Keratinocyte (primary cell): ENCODE data around the gene PCDHGB5. TPM values are rescaled to one million over a fixed set of nuclear protein-coding genes. Genes with fewer than 3 reads are reported as not detected.
"Not testable (repeated sequence)": the region's sequence is repeated elsewhere in the genome, so short reads cannot be mapped to it uniquely, and the experiment has no call there.

Source experiments
- DNase-seq: peaks from one replicate; pipeline ENCODE4 v3.0.0-alpha.2; 2011; ENCODE audit warnings: low read depth, missing footprints, low spot score
- FAIRE-seq: peaks from 2 replicates; lab custom pipeline; 2011; peaks lifted over from hg19 to GRCh38; lab: Jason Lieb, UNC
- H2AFZ ChIP-seq: 2 replicates; pipeline ENCODE4 v1.6.0; 2012; ENCODE audit warnings: low read length, control low read depth, inconsistent platforms; ENCODE audit not compliant: control insufficient read depth
- H3K27ac ChIP-seq: 2 replicates; pipeline ENCODE4 v1.5.1; 2011; ENCODE audit warnings: low read length; ENCODE audit not compliant: control insufficient read depth, insufficient read depth
- H3K27me3 ChIP-seq: 3 replicates; pipeline ENCODE4 v1.6.0; 2011; ENCODE audit warnings: low read length; ENCODE audit not compliant: control insufficient read depth, insufficient read depth; ENCODE audit errors: extremely low read depth
- H3K36me3 ChIP-seq, 2 experiments: 2 replicates in 1 of 2; 3 replicates in 1 of 2; pipeline ENCODE4 v1.5.1; 2011; ENCODE audit warnings: low read length in 2 of 2, mild to moderate bottlenecking in 1 of 2; ENCODE audit not compliant: control insufficient read depth in 2 of 2, insufficient read depth in 2 of 2; ENCODE audit errors: extremely low read depth in 1 of 2
- H3K4me1 ChIP-seq: 3 replicates; pipeline ENCODE4 v1.5.1; 2011; ENCODE audit warnings: low read length; ENCODE audit not compliant: control insufficient read depth, insufficient read depth; ENCODE audit errors: extremely low read depth
- H3K4me2 ChIP-seq: 3 replicates; pipeline ENCODE4 v1.6.0; 2011; ENCODE audit warnings: low read depth, low read length; ENCODE audit not compliant: control insufficient read depth, insufficient read depth; ENCODE audit errors: extremely low read depth
- H3K4me3 ChIP-seq, 3 experiments: fragments of 200-600 bp in 1 of 3; sonication (generic) in 1 of 3; 2 replicates in 2 of 3; 3 replicates in 1 of 3; pipeline ENCODE4 v1.5.1; 2011 to 2016; ENCODE audit warnings: low read length in 3 of 3, mild to moderate bottlenecking in 3 of 3, control low read depth in 2 of 3, inconsistent platforms in 1 of 3, low read depth in 1 of 3, mixed read lengths in 1 of 3, mixed run types in 1 of 3, moderate library complexity in 1 of 3; ENCODE audit not compliant: control insufficient read depth in 2 of 3, insufficient read depth in 2 of 3; ENCODE audit errors: extremely low read depth in 1 of 3
- H3K79me2 ChIP-seq: 2 replicates; pipeline ENCODE4 v1.6.0; 2012; ENCODE audit warnings: low read length; ENCODE audit not compliant: control insufficient read depth, insufficient read depth
- H3K9ac ChIP-seq: 3 replicates; pipeline ENCODE4 v1.6.0; 2011; ENCODE audit warnings: low read length; ENCODE audit not compliant: control insufficient read depth, insufficient read depth; ENCODE audit errors: extremely low read depth
- H3K9me1 ChIP-seq: 3 replicates; pipeline ENCODE4 v1.6.0; 2011; ENCODE audit warnings: low read length; ENCODE audit not compliant: control insufficient read depth, insufficient read depth; ENCODE audit errors: extremely low read depth
- H3K9me3 ChIP-seq: 2 replicates; pipeline ENCODE4 v1.5.1; 2012; ENCODE audit warnings: low read depth, low read length; ENCODE audit not compliant: control insufficient read depth
- H4K20me1 ChIP-seq: 3 replicates; pipeline ENCODE4 v1.6.0; 2011; ENCODE audit warnings: low read length; ENCODE audit not compliant: control insufficient read depth, insufficient read depth; ENCODE audit errors: extremely low read depth
- EZH2 ChIP-seq: IDR thresholded peaks from one replicate; pipeline ENCODE4 v1.6.1; 2012; ENCODE audit warnings: inconsistent platforms, mild to moderate bottlenecking, low read length, moderate library complexity
- dilution Hi-C: fragments of 300-500 bp; cut with MboI; formaldehyde crosslinking; loops from one replicate; pipeline ENCODE4 v1.7.0; 2020; ENCODE audit warnings: low sequenced_read_pairs; ENCODE audit not compliant: extremely low pct_ligation_motif_present
- polyA plus RNA-seq, 5 experiments: library from polyadenylated mRNA; depleted of rRNA in 3 of 5; stranded (reverse) in 3 of 5; stranded (forward) in 1 of 5; unstranded in 1 of 5; fragments of >200 nt; gene quantifications; 1 replicate in 1 of 5; 2 replicates in 3 of 5; 3 replicates in 1 of 5; pipeline versions ENCODE4 v1.2.1 to v1.2.3, GENCODE V29; 2011 to 2012; ENCODE audit warnings: missing spikeins in 2 of 5, low read depth in 1 of 5, low replicate concordance in 1 of 5
- TF ChIP-seq, protein P1 (sequence below), 3 experiments: IDR thresholded peaks in 1 of 3; conservative IDR thresholded peaks in 1 of 3; optimal IDR thresholded peaks in 1 of 3; 2 replicates in 2 of 3; 3 replicates in 1 of 3; pipeline versions ENCODE3 to v1.5.1; 2011; ENCODE audit warnings: low read length in 3 of 3, mild to moderate bottlenecking in 3 of 3, moderate library complexity in 2 of 3, control low read depth in 1 of 3, inconsistent platforms in 1 of 3; ENCODE audit not compliant: insufficient read depth in 2 of 3; ENCODE audit errors: extremely low read depth in 1 of 3

Gene PCDHGB5
- polyA plus RNA-seq, 1 donor (not counting 4 experiments of a cell fraction or from before 2014, with no cell fraction given): 1.8 TPM

- H3K9me1 ChIP-seq, dilution Hi-C loops, H3K9ac ChIP-seq, DNase-seq, H4K20me1 ChIP-seq, H2AFZ ChIP-seq, H3K4me2 ChIP-seq, H3K4me1 ChIP-seq, FAIRE-seq, H3K36me3 ChIP-seq, H3K4me3 ChIP-seq, H3K27ac ChIP-seq, H3K79me2 ChIP-seq: not testable (repeated sequence)
- peaks cover 11% of the 10 kb centered on the region for H3K27me3 ChIP-seq
- peaks cover 18% of the 10 kb centered on the region for H3K9me3 ChIP-seq
These were observed 35.0 kb downstream of the PCDHGB5 start for GRCh38 chr5:141432726-141433125.

DNA sequence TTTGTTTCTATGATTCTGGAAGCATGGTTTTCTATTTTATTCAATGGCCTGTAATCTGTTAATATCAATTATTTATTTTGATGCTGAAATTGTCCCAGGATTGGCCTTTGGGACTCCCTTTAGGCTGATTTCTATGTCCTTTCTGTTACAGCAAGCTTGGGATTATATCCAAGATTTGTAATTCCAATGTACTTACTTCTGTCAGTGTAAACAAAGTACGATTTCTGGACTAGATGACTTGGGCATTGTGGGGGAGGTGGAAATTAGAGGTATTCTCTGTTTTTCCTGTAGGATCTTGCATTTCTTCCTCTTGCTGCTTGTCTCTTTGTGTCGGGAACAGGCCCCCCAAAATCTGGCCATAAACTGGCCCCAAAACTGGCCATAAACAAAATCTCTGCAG lies 36.3 kb downstream of the PCDHGB5 start:
- no peak overlapping the region for H2AFZ ChIP-seq
- TF ChIP-seq, protein P1, sequence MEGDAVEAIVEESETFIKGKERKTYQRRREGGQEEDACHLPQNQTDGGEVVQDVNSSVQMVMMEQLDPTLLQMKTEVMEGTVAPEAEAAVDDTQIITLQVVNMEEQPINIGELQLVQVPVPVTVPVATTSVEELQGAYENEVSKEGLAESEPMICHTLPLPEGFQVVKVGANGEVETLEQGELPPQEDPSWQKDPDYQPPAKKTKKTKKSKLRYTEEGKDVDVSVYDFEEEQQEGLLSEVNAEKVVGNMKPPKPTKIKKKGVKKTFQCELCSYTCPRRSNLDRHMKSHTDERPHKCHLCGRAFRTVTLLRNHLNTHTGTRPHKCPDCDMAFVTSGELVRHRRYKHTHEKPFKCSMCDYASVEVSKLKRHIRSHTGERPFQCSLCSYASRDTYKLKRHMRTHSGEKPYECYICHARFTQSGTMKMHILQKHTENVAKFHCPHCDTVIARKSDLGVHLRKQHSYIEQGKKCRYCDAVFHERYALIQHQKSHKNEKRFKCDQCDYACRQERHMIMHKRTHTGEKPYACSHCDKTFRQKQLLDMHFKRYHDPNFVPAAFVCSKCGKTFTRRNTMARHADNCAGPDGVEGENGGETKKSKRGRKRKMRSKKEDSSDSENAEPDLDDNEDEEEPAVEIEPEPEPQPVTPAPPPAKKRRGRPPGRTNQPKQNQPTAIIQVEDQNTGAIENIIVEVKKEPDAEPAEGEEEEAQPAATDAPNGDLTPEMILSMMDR (optimal IDR thresholded peaks at IDR 0.05 in 1 of 3, IDR thresholded peaks at IDR 0.05 in 1 of 3, conservative IDR thresholded peaks at IDR 0.05 in 1 of 3; ENCODE audit: extremely low read depth in 1 of 3, insufficient read depth in 2 of 3, low read length in 3 of 3): no peak
- TF ChIP-seq EZH2: no peak
- peaks cover 11% of the 10 kb centered on the region for H3K27me3 ChIP-seq
- no peaks in the 10 kb centered on the region for H3K36me3 ChIP-seq
- H3K4me3 ChIP-seq: no peak overlapping the region
- H3K27ac ChIP-seq: no peak overlapping the region
- no peaks in the 10 kb centered on the region for H4K20me1 ChIP-seq
- H3K79me2 ChIP-seq: no peaks in the 10 kb centered on the region
- FAIRE-seq (no peak), DNase-seq (no peak)
- peaks cover 14% of the 10 kb centered on the region for H3K9me3 ChIP-seq
- H3K9me1 ChIP-seq: no peaks in the 10 kb centered on the region
- no peak overlapping the region for H3K9ac ChIP-seq
- no peak overlapping the region for H3K4me2 ChIP-seq
- dilution Hi-C loops: no loop called here
- no peaks in the 10 kb centered on the region for H3K4me1 ChIP-seq

- no peak for TF ChIP-seq EZH2
- TF ChIP-seq, protein P1 (optimal IDR thresholded peaks at IDR 0.05 in 1 of 3, IDR thresholded peaks at IDR 0.05 in 1 of 3, conservative IDR thresholded peaks at IDR 0.05 in 1 of 3; ENCODE audit: extremely low read depth in 1 of 3, insufficient read depth in 2 of 3, low read length in 3 of 3): no peak
- Histone ChIP-seq H3K9me3 (peaks cover 11% of the 10 kb centered on the region), H4K20me1 (no peaks in the 10 kb centered on the region), H3K36me3 (no peaks in the 10 kb centered on the region), H3K79me2 (no peaks in the 10 kb centered on the region), H2AFZ (no peak overlapping the region), H3K27ac (no peak overlapping the region), H3K4me2 (no peak overlapping the region), H3K4me3 (no peak overlapping the region), H3K27me3 (peaks cover under 1% of the 10 kb centered on the region), H3K9me1 (no peaks in the 10 kb centered on the region), H3K9ac (no peak overlapping the region), H3K4me1 (no peaks in the 10 kb centered on the region)
- DNase-seq (no peak), FAIRE-seq (no peak)
- dilution Hi-C loops: no loop called here
These were observed 39.5 kb downstream of the PCDHGB5 start for GRCh38 chr5:141437221-141437620.
